ENCODE data around the gene SLC2A5. TPM values are rescaled to one million over a fixed set of nuclear protein-coding genes. Genes with fewer than 3 reads are reported as not detected.

Gene SLC2A5
- total and polyA plus RNA-seq, 2 donors (not counting 3 experiments of a cell fraction or from before 2014, with no cell fraction given) = not detected

- DNase-seq (ENCODE audit: low read depth, low spot score) (no peak), FAIRE-seq (no peak)
- no peaks in the 10 kb centered on the region for H4K20me1 ChIP-seq (replicated peaks; ENCODE audit: control insufficient read depth, extremely low read depth, insufficient read depth, low read length)
- H3K9ac ChIP-seq (replicated peaks; ENCODE audit: extremely low read depth, insufficient read depth, low read length) = no peak overlapping the region
- BruUV-seq (replicated peaks) = no TSS peak
- dilution Hi-C loops (cut with MboI; ENCODE audit: extremely low pct_ligation_motif_present, low sequenced_read_pairs) (no loop called here), intact Hi-C loops (cut with micrococcal nuclease) (no loop called here)
- no peak overlapping the region for H3K4me3 ChIP-seq (replicated peaks in 1 of 3; ENCODE audit: insufficient read depth in 1 of 3, low read depth in 1 of 3, low read length in 3 of 3)
- H3K27me3 ChIP-seq (ENCODE audit: control insufficient read depth in 2 of 2, insufficient read depth in 2 of 2, low read length in 2 of 2) = no peaks in the 10 kb centered on the region
- CTCF ChIA-PET = interaction anchor here (0.7 to 1.6 kb wide), 6 partner anchors 13 to 75 kb away, joined by 3 to 7 read pairs (median 4); no protein-coding TSS in a partner anchor
- no peaks in the 10 kb centered on the region for H3K9me3 ChIP-seq (replicated peaks; ENCODE audit: control insufficient read depth, insufficient read depth, low read length)
- no peaks in the 10 kb centered on the region for H3K4me1 ChIP-seq (ENCODE audit: control insufficient read depth, extremely low read depth, insufficient read depth, low read length)
- TF ChIP-seq MAX (IDR thresholded peaks at IDR 0.05; ENCODE audit: insufficient read depth, insufficient read length) (no peak), EZH2 (IDR thresholded peaks at IDR 0.05; ENCODE audit: borderline replicate concordance, low read depth, low read length, severe bottlenecking) (no peak), GATA2 (IDR thresholded peaks at IDR 0.05; ENCODE audit: insufficient read depth, insufficient read length, low read depth, low read length) (no peak), JUN (IDR thresholded peaks at IDR 0.05; ENCODE audit: borderline replicate concordance, insufficient read depth, insufficient read length, low read depth) (no peak), POLR2A (IDR thresholded peaks at IDR 0.05; ENCODE audit: low read depth, low read length) (no peak), MYC (IDR thresholded peaks at IDR 0.05; ENCODE audit: low read depth, low read length) (no peak), POLR2AphosphoS5 (IDR thresholded peaks at IDR 0.05; ENCODE audit: insufficient read depth, low read depth, low read length) (no peak), CTCF (IDR thresholded peaks at IDR 0.05; ENCODE audit: extremely low read depth in 1 of 2, insufficient read depth in 1 of 2, low read depth in 1 of 2, low read length in 2 of 2) (no peak), FOS (IDR thresholded peaks at IDR 0.05; ENCODE audit: borderline replicate concordance, insufficient read depth, low read length) (no peak)
- POLR2A ChIA-PET = no interaction called here
- no peaks in the 10 kb centered on the region for H3K79me2 ChIP-seq (ENCODE audit: control insufficient read depth, insufficient read depth, low read length)
- no peak overlapping the region for H3K4me2 ChIP-seq (ENCODE audit: insufficient read depth, low read length)
- no peak overlapping the region for H2AFZ ChIP-seq (ENCODE audit: low read depth, low read length)
- H3K27ac ChIP-seq (ENCODE audit: insufficient read depth, low read depth, low read length) = no peak overlapping the region
- H3K36me3 ChIP-seq (ENCODE audit: control insufficient read depth in 2 of 2, extremely low read depth in 1 of 2, insufficient read depth in 2 of 2, low read length in 2 of 2) = no peaks in the 10 kb centered on the region
- H3K9me1 ChIP-seq (replicated peaks; ENCODE audit: control insufficient read depth, extremely low read depth, insufficient read depth, low read length) = no peaks in the 10 kb centered on the region
Measured at GRCh38 chr1:9061252-9061960, 8.0 kb downstream of the SLC2A5 start.

Data from endothelial cell of umbilical vein (primary cell).